Mucosa of rectum (tissue), 2 donors: ENCODE results near the gene UCK2.

Experiments used
- H3K27ac ChIP-seq, 2 donors: one replicate each; pipeline ENCODE4 v1.7.0; 2013; ENCODE audit warnings: inconsistent platforms in 2 of 2, low read depth in 2 of 2, low read length in 2 of 2
- H3K27me3 ChIP-seq, 2 donors: one replicate each; pipeline ENCODE4 v1.7.0; 2013; ENCODE audit warnings: low read length in 2 of 2; ENCODE audit not compliant: control insufficient read depth in 2 of 2, insufficient read depth in 2 of 2
- H3K36me3 ChIP-seq, 2 donors: one replicate each; pipeline ENCODE4 v1.7.0; 2013; ENCODE audit warnings: low read length in 2 of 2; ENCODE audit not compliant: control insufficient read depth in 2 of 2, insufficient read depth in 2 of 2
- H3K4me1 ChIP-seq, 2 donors: one replicate each; pipeline ENCODE4 v1.7.0; 2013; ENCODE audit warnings: low read length in 2 of 2, mild to moderate bottlenecking in 1 of 2; ENCODE audit not compliant: control insufficient read depth in 2 of 2, insufficient read depth in 2 of 2
- H3K4me3 ChIP-seq, 2 donors: one replicate each; pipeline ENCODE4 v1.7.0; 2013; ENCODE audit warnings: low read length in 2 of 2
- H3K9ac ChIP-seq, 2 donors: one replicate each; pipeline ENCODE4 v1.7.0; 2013; ENCODE audit warnings: low read length in 2 of 2, low read depth in 1 of 2, mild to moderate bottlenecking in 1 of 2
- H3K9me3 ChIP-seq, 2 donors: one replicate each; pipeline ENCODE4 v1.7.0; 2013; ENCODE audit warnings: low read length in 2 of 2; ENCODE audit not compliant: control insufficient read depth in 2 of 2
- donor health status: healthy.
- donor health status: Normal muscosa, but diverticular disease.

Gene UCK2

DNA sequence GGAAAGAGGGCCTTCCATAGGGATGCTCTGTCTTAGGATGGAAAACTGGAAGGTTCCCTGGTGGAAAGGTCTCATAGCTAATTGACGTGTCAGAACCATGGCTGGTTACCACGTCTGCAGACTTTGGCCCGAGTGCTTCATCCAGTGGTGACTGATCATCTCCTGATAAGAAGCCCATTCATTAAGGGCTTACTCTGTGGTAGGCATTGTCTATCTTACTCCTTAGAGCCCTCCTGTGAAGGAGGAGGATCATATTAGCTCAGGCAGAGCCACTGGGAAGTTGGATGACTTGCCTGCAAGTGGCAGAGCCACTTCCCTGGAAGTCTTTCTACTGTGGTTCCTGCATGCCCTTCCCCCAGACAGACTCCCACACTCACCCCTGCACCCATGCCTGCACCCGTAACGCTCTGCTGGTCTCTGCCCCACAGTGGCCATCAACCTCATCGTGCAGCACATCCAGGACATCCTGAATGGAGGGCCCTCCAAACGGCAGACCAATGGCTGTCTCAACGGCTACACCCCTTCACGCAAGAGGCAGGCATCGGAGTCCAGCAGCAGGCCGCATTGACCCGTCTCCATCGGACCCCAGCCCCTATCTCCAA lies 79.9 kb downstream of the UCK2 start:
- Histone ChIP-seq H3K9ac (no peak overlapping the region), H3K27ac (no peak overlapping the region), H3K4me3 (no peak overlapping the region), H3K36me3 (peaks cover 31 to 42% of the 10 kb centered on the region in 2 donors), H3K27me3 (no peaks in the 10 kb centered on the region), H3K9me3 (no peaks in the 10 kb centered on the region), H3K4me1 (peaks cover 18 to 28% of the 10 kb centered on the region in 2 donors)

DNA sequence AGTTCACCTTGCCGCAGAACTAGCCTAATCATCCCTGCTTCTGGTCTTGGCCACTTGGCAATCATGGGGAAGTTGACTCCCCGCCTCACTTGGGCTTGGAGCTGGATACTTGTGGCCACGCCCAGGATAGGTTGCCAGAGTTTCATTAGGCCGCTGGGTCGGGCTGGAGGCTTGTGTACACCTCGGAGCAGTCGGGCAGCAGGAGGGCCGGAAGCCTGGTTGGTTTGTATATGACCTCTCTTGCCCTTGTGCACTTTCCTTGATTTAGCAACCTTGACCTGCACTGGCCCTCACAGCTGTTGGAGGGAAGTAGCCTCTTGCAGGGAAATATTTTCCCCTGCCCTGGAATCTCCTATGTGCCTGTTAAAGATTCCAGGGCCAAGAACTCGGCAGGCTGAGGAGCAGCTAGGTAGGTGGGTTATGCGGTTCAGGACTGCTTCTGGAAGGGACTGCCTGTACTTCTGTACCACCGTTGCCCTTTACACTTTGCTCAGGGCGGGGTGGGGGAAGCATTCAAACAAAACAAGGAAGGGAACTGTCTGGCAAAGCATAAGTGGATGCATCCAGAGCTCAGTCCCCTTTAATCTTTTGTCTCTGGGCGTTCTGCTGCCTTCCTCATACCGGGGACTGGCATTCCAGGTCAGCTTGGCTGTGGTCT lies 83.5 kb downstream of the UCK2 start:
- Histone ChIP-seq H3K9me3 (no peaks in the 10 kb centered on the region), H3K27me3 (no peaks in the 10 kb centered on the region), H3K4me1 (peaks cover 24 to 41% of the 10 kb centered on the region in 2 donors), H3K36me3 (peaks cover 26 to 28% of the 10 kb centered on the region in 2 donors), H3K4me3 (peak overlapping the region; percentile 4 to 42), H3K9ac (peak overlapping the region in 1 of 2 donors; percentile 21), H3K27ac (peak overlapping the region; percentile 73 to 77)

DNA sequence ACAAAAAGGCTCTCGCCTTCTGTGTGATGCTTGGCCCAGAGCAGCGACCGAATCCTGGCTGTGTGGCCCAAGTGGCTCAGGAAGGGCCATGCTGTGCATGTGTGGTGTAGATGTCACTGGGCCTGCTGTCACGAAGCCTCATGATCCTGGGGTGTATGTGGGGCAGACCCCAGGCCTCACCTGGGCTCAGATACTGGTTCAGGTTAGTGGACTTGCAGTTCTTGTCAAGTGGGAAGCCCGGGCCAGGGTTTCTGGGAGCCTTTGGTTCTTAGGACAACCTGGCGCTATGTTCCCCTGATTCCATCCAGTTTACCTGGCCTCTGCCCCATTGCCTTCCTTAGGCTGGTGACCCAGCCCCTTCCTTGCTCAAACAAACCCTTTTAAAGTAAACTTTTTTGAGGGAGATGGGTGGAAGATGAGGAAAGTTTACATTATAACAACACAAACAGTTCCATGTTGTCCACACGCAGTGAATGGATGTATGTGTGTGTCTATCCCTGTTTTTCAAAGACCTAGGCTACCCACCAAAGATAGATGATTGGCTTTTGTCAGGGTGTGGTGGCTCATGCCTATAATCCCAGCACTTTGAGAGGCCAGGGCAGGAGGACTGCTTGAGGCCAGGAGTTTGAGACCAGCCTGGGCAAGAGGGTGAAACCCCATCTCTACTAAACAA lies 84.3 kb downstream of the UCK2 start:
- Histone ChIP-seq H3K4me1 (peaks cover 24 to 43% of the 10 kb centered on the region in 2 donors), H3K9ac (peak overlapping the region; percentile 21 to 24), H3K9me3 (no peaks in the 10 kb centered on the region), H3K36me3 (peaks cover 22 to 23% of the 10 kb centered on the region in 2 donors), H3K27ac (peak overlapping the region; percentile 73 to 77), H3K27me3 (no peaks in the 10 kb centered on the region), H3K4me3 (peak overlapping the region; percentile 4 to 42)

DNA sequence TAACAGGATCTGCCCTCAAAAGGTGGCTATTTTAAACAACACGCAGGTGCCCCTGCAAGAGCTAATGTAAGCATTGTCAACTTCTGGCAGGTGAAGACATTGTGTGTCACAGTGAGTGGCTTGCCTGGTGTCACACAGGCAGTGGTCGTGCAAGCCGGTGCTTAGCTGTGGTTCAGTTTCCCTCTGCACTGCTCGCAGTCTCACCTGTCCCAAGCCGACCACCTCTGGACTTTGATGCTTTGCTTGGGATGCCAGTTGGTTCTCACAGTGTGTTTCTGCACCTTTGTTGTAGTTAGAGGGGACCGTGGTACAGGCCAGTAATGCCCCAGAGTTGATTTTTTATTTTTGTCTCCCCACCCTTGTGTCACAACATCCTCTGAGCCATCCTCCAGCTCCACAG lies 85.2 kb downstream of the UCK2 start:
- Histone ChIP-seq H3K36me3 (peaks cover 13 to 17% of the 10 kb centered on the region in 2 donors), H3K9me3 (no peaks in the 10 kb centered on the region), H3K27me3 (no peaks in the 10 kb centered on the region), H3K27ac (peak overlapping the region in 1 of 2 donors; percentile 77), H3K9ac (no peak overlapping the region), H3K4me1 (peaks cover 24 to 43% of the 10 kb centered on the region in 2 donors), H3K4me3 (peak overlapping the region in 1 of 2 donors; percentile 28)

DNA sequence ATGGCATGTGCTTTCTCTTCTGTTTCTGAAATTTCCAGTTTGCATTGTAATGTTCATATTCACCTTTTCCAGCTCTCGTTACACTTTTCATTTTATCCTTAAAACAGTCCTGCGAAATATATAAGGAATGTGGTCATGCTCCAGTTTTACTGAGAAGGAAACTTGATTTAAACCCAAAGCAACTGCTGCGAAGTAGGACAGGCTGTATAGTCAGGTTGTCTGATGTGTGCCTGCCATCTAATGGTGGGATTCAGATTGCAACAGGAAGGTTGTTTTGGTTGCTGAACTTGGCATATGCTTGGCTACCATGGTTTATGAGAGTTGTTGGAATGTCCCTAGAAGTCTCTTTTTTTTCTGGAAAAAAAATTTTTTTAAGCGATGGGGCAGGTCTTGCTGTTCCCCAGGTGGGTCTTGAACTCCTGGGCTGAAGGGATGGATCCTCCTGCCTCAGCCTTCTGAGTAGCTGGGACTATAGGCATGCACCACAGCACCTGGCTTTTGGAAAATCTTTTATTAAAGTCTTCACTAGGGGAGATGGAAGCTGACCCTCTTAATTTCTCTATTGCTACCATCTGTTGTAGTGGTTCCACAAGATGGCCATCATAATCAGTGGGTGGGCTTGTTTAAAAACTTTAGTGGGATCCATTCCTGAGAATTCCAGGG lies 86.9 kb downstream of the UCK2 start:
- no peak overlapping the region for H3K27ac ChIP-seq
- H3K4me3 ChIP-seq, result no peak overlapping the region
- H3K9ac ChIP-seq, result peak overlapping the region in 1 of 2 donors; percentile 28
- H3K36me3 ChIP-seq, result peaks cover under 1 to 5% of the 10 kb centered on the region in 2 donors
- H3K27me3 ChIP-seq, result no peaks in the 10 kb centered on the region
- peaks cover 24 to 43% of the 10 kb centered on the region in 2 donors for H3K4me1 ChIP-seq
- H3K9me3 ChIP-seq, result no peaks in the 10 kb centered on the region

DNA sequence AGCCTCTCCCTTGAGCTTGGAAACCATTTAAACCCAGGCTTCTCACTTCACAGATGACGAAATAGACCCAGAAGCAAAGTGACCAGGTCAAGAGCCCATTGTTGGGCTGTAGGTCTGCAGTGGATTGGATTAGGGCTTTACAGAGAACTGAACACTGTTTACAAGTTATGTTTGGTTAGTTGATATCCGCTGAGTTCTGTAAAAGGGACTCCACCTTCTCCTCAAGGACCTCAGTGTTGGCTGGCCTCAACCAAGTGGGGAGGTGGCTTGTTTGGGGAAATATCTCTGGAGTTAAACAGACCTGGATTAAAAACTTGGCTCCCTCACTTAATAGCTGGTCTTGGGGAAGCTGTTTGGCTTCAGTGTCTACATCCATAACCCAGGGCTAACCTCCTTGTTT lies 88.1 kb downstream of the UCK2 start:
- H3K9me3 ChIP-seq, result no peaks in the 10 kb centered on the region
- no peaks in the 10 kb centered on the region for H3K27me3 ChIP-seq
- H3K36me3 ChIP-seq, result peaks cover 0 to 2% of the 10 kb centered on the region in 2 donors
- H3K9ac ChIP-seq, result no peak overlapping the region
- H3K27ac ChIP-seq, result no peak overlapping the region
- H3K4me3 ChIP-seq, result no peak overlapping the region
- H3K4me1 ChIP-seq, result peaks cover 19 to 33% of the 10 kb centered on the region in 2 donors

DNA sequence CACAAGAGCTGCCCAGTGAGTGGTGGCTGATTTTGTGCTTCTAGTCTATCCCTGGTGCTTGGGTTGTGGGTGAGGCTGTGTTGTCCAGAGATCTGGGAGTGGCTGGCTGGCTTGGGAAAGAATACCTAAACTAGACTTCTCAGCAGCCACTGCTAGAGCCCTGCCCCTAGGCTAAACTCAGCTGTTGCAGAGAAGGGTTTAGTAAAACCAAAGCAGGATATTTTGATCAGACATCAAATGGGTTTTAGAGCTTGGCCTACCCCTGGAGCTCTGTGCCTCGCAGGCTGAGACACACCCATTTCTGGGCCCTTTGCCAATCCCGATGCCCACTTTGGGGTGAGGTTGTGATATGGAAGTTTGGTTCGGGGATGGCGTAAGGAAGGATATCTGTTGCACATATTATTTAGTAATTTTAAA lies 88.5 kb downstream of the UCK2 start:
- Histone ChIP-seq H3K27me3 (no peaks in the 10 kb centered on the region), H3K9ac (no peak overlapping the region), H3K4me1 (peaks cover 17 to 29% of the 10 kb centered on the region in 2 donors), H3K27ac (no peak overlapping the region), H3K36me3 (peaks cover 0 to 2% of the 10 kb centered on the region in 2 donors), H3K9me3 (no peaks in the 10 kb centered on the region), H3K4me3 (no peak overlapping the region)

DNA sequence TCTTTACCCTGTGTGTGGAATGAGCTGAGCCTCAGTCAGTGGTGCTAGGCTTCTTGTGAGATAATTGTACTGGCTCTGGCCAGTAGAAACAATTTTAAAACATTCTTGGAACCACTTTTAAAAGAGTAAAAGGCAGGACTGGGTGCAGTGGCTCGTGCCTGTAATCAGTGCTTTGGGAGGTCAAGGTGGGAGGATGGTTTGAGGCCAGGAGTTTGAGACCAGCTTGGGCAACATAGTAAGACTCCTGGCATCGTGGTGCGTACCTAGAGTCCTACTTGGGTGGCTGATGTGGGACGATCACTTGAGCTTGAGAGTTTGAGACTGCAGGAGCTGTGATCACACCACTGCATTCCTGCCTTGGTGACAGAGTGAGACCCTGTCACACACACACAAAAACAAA lies 89.8 kb downstream of the UCK2 start:
- H3K9me3 ChIP-seq, result no peaks in the 10 kb centered on the region
- no peak overlapping the region for H3K9ac ChIP-seq
- H3K36me3 ChIP-seq, result peaks cover 0 to 2% of the 10 kb centered on the region in 2 donors
- no peak overlapping the region for H3K4me3 ChIP-seq
- H3K27ac ChIP-seq, result no peak overlapping the region
- H3K27me3 ChIP-seq, result no peaks in the 10 kb centered on the region
- peaks cover 8 to 16% of the 10 kb centered on the region in 2 donors for H3K4me1 ChIP-seq

DNA sequence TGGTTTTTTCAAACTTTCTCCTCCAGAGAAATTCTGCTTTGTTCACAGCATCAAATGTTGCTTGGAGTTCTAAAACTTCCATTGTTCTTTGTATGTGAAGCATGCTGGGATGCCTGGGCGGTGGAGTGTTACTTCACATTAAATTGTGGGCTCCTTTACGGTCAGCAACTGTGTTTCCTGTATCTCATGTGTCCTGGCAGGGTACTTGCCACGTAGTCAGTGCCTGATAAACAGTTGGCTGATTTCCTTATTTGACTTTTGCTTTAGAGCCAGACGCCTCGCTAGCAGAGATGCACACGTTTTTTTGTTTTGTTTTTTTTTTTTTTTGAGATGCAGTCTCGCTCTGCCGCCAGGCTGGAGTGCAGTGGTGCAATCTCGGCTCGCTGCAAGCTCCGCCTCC lies 96.7 kb downstream of the UCK2 start:
- no peaks in the 10 kb centered on the region for H3K4me1 ChIP-seq
- no peaks in the 10 kb centered on the region for H3K27me3 ChIP-seq
- H3K9me3 ChIP-seq, result no peaks in the 10 kb centered on the region

More for the DNA sequence above, 96.7 kb downstream of the UCK2 start:
- H3K36me3 ChIP-seq, result peaks cover 0 to 2% of the 10 kb centered on the region in 2 donors
- H3K4me3 ChIP-seq, result no peak overlapping the region
- no peak overlapping the region for H3K9ac ChIP-seq
- H3K27ac ChIP-seq, result no peak overlapping the region
